Activated CD8-positive, alpha-beta memory T cell treated with anti-CD3 and anti-CD28 coated beads, Interleukin-2, amount 10 ng/mL, durations not matched to agents 7 days and 5 days (primary cell): ENCODE data around the gene TBX4. TPM values are rescaled to one million over a fixed set of nuclear protein-coding genes. Genes with fewer than 3 reads are reported as not detected.

Source experiments
- ATAC-seq: fragments of 150-1000 bp; cut with Tn5 transposase; one replicate; pipeline ENCODE4 v1.10.0; 2021; ENCODE audit warnings: moderate library complexity
- CTCF ChIA-PET: fragments of 350-600 bp; sonication (Branson Sonifier 250); formaldehyde crosslinking; loops from one replicate; lab custom pipeline; 2021; ENCODE audit warnings: antibody characterized with exemption; lab: Charles Lee
- DNase-seq: peaks from one replicate; pipeline ENCODE4 v3.0.0-alpha.2; 2020
- H3K27ac Mint-ChIP-seq: one replicate; pipeline ENCODE4 v1.8.0; 2021; ENCODE audit warnings: mild to moderate bottlenecking, mixed read lengths
- H3K27me3 Mint-ChIP-seq: one replicate; pipeline ENCODE4 v1.8.0; 2021; ENCODE audit warnings: mixed read lengths
- H3K36me3 Mint-ChIP-seq: one replicate; pipeline ENCODE4 v1.8.0; 2021; ENCODE audit warnings: mild to moderate bottlenecking, mixed read lengths
- H3K4me1 Mint-ChIP-seq: one replicate; pipeline ENCODE4 v1.8.0; 2021; ENCODE audit warnings: mixed read lengths
- H3K4me3 Mint-ChIP-seq: one replicate; pipeline ENCODE4 v1.8.0; 2021; ENCODE audit warnings: mild to moderate bottlenecking, moderate library complexity, mixed read lengths
- H3K9me3 Mint-ChIP-seq: one replicate; pipeline ENCODE4 v1.8.0; 2022; ENCODE audit warnings: low read depth, mixed read lengths
- total RNA-seq, 2 experiments: library from RNA; stranded (reverse); gene quantifications; one replicate each; pipeline ENCODE4 v1.2.3, GENCODE V29; 2021

Gene TBX4
- total RNA-seq = not detected

- Mint-ChIP-seq H3K9me3 (no peaks in the 10 kb centered on the region), H3K36me3 (peaks cover 3% of the 10 kb centered on the region), H3K27me3 (peaks cover 78% of the 10 kb centered on the region), H3K27ac (no peak within 1 kb of the TSS), H3K4me3 (no peak within 1 kb of the TSS), H3K4me1 (peaks cover 13% of the 10 kb centered on the region)
- ATAC-seq = no peak
- DNase-seq = peak; percentile 33
- CTCF ChIA-PET = interaction anchor here (0.6 to 1.1 kb wide), 2 partner anchors 40 to 320 kb away, joined by 4 read pairs; no protein-coding TSS in a partner anchor
Measured at GRCh38 chr17:61452301-61453290, at the start of gene TBX4. Gene TBX4, plus strand, starts transcription at chr17:61452422. Its CDS starts 4,069 bp downstream, at chr17:61456491.

GRCh38 chr17:61402978-61403800 lies 49.0 kb upstream of the TBX4 start:
- H3K36me3 Mint-ChIP-seq = no peaks in the 10 kb centered on the region
- H3K27me3 Mint-ChIP-seq = peaks cover 75% of the 10 kb centered on the region
- H3K9me3 Mint-ChIP-seq = no peaks in the 10 kb centered on the region
- peak overlapping the region; percentile 43 for H3K27ac Mint-ChIP-seq
- peak; percentile 34 for ATAC-seq
- H3K4me3 Mint-ChIP-seq = peak overlapping the region; percentile 57
- peaks cover 27% of the 10 kb centered on the region for H3K4me1 Mint-ChIP-seq
- DNase-seq = no peak
- CTCF ChIA-PET = interaction anchor here (0.9 kb wide), 1 partner anchor 9 kb away, joined by 3 read pairs; no protein-coding TSS in a partner anchor

- Mint-ChIP-seq H3K4me3 (peak overlapping the region; percentile 24), H3K27me3 (peaks cover 75% of the 10 kb centered on the region), H3K27ac (peak overlapping the region; percentile 43), H3K4me1 (peaks cover 25% of the 10 kb centered on the region), H3K36me3 (no peaks in the 10 kb centered on the region), H3K9me3 (no peaks in the 10 kb centered on the region)
- ATAC-seq (no peak), DNase-seq (no peak)
- CTCF ChIA-PET = no interaction called here
Measured at GRCh38 chr17:61403801-61404662, 48.2 kb upstream of the TBX4 start.

GRCh38 chr17:61404663-61404912 lies 47.6 kb upstream of the TBX4 start:
- H3K4me3 Mint-ChIP-seq = no peak overlapping the region
- peaks cover 25% of the 10 kb centered on the region for H3K4me1 Mint-ChIP-seq
- DNase-seq = no peak

GRCh38 chr17:61404913-61405685 lies 47.1 kb upstream of the TBX4 start:
- ATAC-seq (no peak), DNase-seq (no peak)
- no peak overlapping the region for H3K4me3 Mint-ChIP-seq
- no peak overlapping the region for H3K27ac Mint-ChIP-seq
- CTCF ChIA-PET = interaction anchor here (1.6 kb wide), 1 partner anchor 434 kb away, joined by 4 read pairs; no protein-coding TSS in a partner anchor
- peaks cover 79% of the 10 kb centered on the region for H3K27me3 Mint-ChIP-seq
- no peaks in the 10 kb centered on the region for H3K36me3 Mint-ChIP-seq
- no peaks in the 10 kb centered on the region for H3K9me3 Mint-ChIP-seq
- peaks cover 29% of the 10 kb centered on the region for H3K4me1 Mint-ChIP-seq

More at GRCh38 chr17:61404663-61404912, 47.6 kb upstream of the TBX4 start:
- no peak for ATAC-seq
- Mint-ChIP-seq H3K36me3 (no peaks in the 10 kb centered on the region), H3K27ac (no peak overlapping the region), H3K27me3 (peaks cover 76% of the 10 kb centered on the region), H3K9me3 (no peaks in the 10 kb centered on the region)
- CTCF ChIA-PET = interaction anchor here (1.6 kb wide), 1 partner anchor 433 kb away, joined by 4 read pairs; no protein-coding TSS in a partner anchor

GRCh38 chr17:61405686-61406536 lies 46.3 kb upstream of the TBX4 start:
- DNase-seq = no peak
- ATAC-seq = no peak
- CTCF ChIA-PET = interaction anchor here (1.6 kb wide), 1 partner anchor 434 kb away, joined by 4 read pairs; no protein-coding TSS in a partner anchor
- Mint-ChIP-seq H3K4me1 (peaks cover 32% of the 10 kb centered on the region), H3K4me3 (no peak overlapping the region), H3K27me3 (peaks cover 81% of the 10 kb centered on the region), H3K27ac (no peak overlapping the region), H3K36me3 (no peaks in the 10 kb centered on the region), H3K9me3 (no peaks in the 10 kb centered on the region)

GRCh38 chr17:61406537-61406845 lies 45.7 kb upstream of the TBX4 start:
- no peaks in the 10 kb centered on the region for H3K36me3 Mint-ChIP-seq
- ATAC-seq (no peak), DNase-seq (no peak)
- no peak overlapping the region for H3K4me3 Mint-ChIP-seq
- peaks cover 75% of the 10 kb centered on the region for H3K27me3 Mint-ChIP-seq
- H3K27ac Mint-ChIP-seq = no peak overlapping the region
- no peaks in the 10 kb centered on the region for H3K9me3 Mint-ChIP-seq
- CTCF ChIA-PET = interaction anchor here (1.2 kb wide), 1 partner anchor 8 kb away, joined by 3 read pairs; no protein-coding TSS in a partner anchor
- H3K4me1 Mint-ChIP-seq = peaks cover 30% of the 10 kb centered on the region

- H3K27ac Mint-ChIP-seq = no peak overlapping the region
- peaks cover 68% of the 10 kb centered on the region for H3K27me3 Mint-ChIP-seq
- no peak for ATAC-seq
- no peak overlapping the region for H3K4me3 Mint-ChIP-seq
- CTCF ChIA-PET = interaction anchor here (1.2 kb wide), 1 partner anchor 8 kb away, joined by 3 read pairs; no protein-coding TSS in a partner anchor
- no peaks in the 10 kb centered on the region for H3K9me3 Mint-ChIP-seq
- no peaks in the 10 kb centered on the region for H3K36me3 Mint-ChIP-seq
- no peak for DNase-seq
- H3K4me1 Mint-ChIP-seq = peaks cover 30% of the 10 kb centered on the region
Measured at GRCh38 chr17:61406971-61407911, 45.0 kb upstream of the TBX4 start.

GRCh38 chr17:61408151-61409041 lies 43.8 kb upstream of the TBX4 start:
- Mint-ChIP-seq H3K9me3 (no peaks in the 10 kb centered on the region), H3K4me3 (peak overlapping the region; percentile 59), H3K27me3 (peaks cover 62% of the 10 kb centered on the region), H3K27ac (no peak overlapping the region), H3K36me3 (peaks cover under 1% of the 10 kb centered on the region), H3K4me1 (peaks cover 22% of the 10 kb centered on the region)
- no peak for DNase-seq
- ATAC-seq = no peak
- CTCF ChIA-PET = interaction anchor here (1.0 to 2.2 kb wide), 8 partner anchors 8 to 437 kb away, joined by 3 to 10 read pairs (median 6); partner anchors contain the start of gene TBX2
